Stimulated activated CD4-positive, alpha-beta T cell treated with anti-CD3 and anti-CD28 coated beads, Interleukin-1b, Interleukin-23, amount 100 ng/mL, for 48 hours (primary cell): ENCODE results near the gene ANKRD36.
"Not testable (repeated sequence)": the region's sequence is repeated elsewhere in the genome, so short reads cannot be mapped to it uniquely, and the experiment has no call there.

Experiments used
- DNase-seq: peaks from one replicate; pipeline ENCODE4 v3.0.0-alpha.2; 2020

Gene ANKRD36

DNA sequence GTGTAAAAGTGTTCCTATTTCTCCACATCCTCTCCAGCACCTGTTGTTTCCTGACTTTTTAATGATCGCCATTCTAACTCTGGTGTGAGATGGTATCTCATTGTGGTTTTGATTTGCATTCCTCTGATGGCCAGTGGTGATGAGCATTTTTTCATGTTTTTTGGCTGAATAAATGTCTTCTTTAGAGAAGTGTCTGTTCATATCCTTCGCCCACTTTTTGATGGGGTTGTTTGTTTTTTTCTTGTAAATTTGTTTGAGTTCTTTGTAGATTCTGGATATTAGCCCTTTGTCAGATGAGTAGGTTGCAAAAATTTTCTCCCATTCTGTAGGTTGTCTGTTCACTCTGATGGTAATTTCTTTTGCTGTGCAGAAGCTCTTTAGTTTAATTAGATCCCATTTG is 16.1 kb downstream of the ANKRD36 start:
- DNase-seq = not testable (repeated sequence)

DNA sequence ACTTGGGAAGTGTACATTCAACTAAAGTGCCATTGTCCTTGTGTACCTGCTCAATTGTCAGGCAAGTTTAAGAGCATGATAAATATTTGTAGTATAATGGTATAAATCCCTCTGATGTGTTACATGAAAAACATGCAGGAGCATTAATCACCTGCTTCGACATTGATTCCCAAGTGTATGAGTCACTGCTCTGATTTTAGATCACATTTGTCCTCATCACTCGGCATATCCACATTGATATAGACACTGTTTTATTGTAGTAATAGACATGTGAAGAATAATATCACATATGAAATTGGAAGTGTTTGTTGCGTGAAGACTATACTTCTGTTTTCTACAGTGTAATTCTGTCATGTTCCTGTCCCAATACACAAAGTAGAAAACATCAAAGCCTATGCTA is 31.1 kb downstream of the ANKRD36 start:
- DNase-seq = not testable (repeated sequence)

DNA sequence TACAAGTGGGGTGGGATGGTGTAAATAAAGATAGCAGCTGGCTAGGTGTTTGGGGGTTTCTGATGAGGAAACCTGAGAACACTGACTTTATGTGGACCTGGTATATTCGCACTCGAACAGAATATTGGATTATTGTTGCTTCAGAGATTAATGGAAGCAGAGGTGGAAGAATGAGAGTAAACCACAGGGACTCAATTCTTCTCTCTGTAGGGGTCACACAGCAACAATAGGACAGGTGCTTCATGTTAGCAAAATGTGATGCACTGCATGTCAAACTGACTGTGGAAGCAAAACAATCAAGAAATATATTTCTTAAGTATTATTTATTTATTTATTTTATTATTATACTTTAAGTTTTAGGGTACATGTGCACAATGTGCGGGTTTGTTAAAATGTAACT is 53.6 kb downstream of the ANKRD36 start:
- not testable (repeated sequence) for DNase-seq

DNA sequence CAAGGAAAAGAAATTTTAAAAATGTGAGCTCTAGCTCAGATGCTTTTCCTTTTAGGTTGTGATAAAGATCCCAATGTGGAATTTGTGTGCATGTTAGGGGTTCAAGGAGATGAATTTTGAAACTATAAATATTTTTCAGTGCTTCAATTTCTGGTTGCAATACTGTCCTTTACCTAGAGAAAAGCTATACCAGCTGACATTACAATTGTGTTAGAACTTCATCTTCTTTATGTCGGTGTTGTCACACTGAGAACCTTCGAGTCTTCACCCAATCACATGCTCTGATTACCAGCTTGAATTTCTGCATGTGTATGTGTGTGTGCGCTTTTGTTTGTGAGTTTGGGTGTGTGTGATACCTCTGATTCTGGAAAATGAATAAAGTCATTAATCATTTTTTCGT is 55.0 kb downstream of the ANKRD36 start:
- DNase-seq = not testable (repeated sequence)

DNA sequence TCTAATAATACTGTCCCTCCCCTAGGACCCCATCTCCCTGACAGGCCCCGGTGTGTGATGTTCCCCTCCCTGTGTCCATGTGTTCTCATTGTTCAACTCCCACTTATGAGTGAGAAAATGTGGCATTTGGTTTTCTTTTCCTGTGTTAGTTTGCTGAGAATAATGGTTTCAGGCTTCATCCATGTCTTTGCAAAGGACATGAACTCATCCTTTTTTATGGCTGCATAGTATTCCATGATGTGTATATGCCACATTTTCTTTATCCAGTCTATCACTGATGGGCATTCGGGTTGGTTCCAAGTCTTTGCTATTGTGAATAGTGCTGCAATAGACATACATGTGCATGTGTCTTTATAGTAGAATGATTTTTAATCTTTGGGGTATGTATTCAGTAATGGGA is 55.6 kb downstream of the ANKRD36 start:
- DNase-seq = not testable (repeated sequence)

DNA sequence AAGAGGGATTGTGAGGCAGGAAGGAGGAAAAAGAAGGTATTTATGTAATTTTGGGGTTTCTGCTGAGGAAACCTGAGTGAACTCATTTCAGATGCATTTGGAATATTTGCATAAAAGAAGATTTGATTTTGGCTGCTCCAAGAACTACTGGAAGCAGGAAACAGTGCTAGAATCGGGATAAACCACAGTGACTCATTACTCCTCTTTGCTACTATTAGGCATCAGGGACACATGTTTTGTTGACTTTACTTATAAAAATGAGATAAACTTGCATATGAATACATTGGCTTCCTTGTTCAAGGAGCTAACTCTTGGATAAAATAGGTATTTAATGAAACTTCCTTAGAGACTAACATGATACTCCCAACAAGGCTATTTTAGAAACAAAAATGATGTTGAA is 67.4 kb downstream of the ANKRD36 start:
- not testable (repeated sequence) for DNase-seq

DNA sequence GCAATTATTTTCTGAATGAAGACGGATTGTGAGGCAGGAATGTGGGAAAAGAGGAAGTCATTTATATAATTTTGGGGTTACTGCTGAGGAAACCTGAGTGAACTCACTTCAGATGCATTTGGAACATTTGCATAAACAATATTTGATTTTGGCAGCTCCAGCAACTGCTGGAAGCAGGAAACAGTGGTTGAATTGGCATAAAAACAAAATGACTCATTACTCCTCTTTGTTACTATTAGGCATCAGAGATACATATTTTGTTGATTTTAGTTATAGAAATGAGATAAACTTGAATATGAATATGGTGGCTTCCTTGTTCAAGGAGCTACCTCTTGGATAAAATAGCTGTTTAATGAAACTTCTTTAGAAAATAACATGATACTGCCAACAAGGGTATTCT is 82.4 kb downstream of the ANKRD36 start:
- not testable (repeated sequence) for DNase-seq

DNA sequence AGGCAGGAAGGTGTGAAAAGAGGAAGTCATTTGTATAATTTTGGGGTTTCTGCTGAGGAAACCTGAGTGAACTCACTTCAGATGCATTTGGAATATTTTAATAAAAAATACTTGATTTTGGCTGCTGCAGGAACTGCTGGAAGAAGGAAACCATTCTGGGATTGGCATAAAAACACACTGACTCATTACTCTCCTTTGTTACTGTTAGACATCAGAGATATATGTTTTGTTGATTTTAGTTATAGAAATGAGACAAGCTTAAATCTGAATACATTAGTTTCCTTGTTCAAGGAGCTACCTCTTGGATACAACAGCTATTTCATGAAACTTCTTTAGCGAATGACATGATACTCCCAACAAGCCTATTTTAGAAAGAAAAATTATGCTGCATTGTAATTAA is 84.3 kb downstream of the ANKRD36 start:
- DNase-seq = not testable (repeated sequence)

DNA sequence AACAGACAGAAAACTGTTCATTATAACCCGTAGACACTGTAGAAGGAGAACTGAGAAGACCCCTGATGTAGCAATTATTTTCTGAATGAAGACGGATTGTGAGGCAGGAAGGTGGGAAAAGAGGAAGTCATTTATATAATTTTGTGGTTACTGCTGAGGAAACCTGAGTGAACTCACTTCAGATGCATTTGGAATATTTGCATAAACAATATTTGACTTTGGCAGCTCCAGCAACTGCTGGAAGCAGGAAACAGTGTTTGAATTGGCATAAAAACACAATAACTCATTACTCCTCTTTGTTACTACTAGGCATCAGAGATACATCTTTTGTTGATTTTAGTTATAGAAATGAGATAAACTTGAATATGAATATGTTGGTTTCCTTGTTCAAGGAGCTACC is 87.9 kb downstream of the ANKRD36 start:
- not testable (repeated sequence) for DNase-seq

DNA sequence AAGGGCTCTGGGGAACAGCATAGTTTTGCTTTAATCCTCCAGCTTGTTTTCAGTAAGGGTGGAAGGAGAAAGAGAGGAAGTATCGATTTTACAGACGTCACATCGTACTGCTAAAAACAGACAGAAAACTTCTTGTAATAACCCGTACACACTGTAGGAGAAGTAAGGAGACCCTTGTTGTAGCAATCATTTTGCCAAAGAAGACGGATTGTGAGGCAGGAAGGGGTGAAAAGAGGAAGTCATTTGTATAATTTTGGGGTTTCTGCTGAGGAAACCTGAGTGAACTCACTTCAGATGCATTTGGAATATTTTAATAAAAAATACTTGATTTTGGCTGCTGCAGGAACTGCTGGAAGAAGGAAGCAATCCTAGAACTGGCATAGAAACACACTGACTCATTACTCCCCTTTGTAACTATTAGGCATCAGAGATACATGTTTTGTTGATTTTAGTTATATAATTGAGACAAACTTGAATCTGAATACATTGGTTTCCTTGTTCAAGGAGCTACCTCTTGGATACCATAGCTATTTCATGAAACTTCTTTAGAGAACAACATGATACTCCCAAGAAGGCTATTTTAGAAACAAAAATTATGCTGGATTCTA is 89.8 kb downstream of the ANKRD36 start:
- not testable (repeated sequence) for DNase-seq

DNA sequence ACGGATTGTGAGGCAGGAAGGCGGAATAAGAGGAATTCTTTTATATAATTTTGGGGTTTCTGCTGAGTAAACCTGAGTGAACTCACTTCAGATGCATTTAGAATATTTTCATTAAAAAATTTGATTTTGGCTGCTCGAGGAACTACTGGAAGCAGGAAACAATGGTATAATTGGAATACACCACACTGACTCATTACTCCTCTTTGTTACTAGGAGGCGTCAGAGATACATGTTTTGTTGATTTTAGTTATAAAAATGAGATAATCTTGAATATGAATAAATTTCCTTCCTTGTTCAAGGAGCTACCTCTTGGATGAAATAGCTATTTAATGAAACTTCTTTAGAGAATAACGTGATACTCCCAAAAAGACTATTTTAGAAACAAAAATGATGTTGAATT is 97.4 kb downstream of the ANKRD36 start:
- DNase-seq = no peak

DNA sequence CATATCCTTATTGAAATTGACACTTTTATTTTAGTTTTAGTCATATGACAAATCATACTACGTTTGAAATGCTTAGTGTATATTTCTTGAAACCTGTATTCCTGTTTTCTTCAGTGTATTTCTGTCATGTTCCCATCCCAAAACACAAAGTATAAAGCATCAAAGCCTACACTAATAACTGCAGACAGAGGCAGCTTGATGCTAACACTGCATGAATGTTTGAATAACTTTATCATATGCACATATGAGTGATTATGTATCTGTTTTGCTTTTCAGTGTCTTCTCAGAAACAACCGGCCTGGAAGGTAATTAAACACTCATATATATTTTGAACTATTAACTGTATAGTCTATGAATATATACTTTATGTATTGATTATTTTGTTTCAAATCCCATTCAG is 102.1 kb downstream of the ANKRD36 start:
- not testable (repeated sequence) for DNase-seq

DNA sequence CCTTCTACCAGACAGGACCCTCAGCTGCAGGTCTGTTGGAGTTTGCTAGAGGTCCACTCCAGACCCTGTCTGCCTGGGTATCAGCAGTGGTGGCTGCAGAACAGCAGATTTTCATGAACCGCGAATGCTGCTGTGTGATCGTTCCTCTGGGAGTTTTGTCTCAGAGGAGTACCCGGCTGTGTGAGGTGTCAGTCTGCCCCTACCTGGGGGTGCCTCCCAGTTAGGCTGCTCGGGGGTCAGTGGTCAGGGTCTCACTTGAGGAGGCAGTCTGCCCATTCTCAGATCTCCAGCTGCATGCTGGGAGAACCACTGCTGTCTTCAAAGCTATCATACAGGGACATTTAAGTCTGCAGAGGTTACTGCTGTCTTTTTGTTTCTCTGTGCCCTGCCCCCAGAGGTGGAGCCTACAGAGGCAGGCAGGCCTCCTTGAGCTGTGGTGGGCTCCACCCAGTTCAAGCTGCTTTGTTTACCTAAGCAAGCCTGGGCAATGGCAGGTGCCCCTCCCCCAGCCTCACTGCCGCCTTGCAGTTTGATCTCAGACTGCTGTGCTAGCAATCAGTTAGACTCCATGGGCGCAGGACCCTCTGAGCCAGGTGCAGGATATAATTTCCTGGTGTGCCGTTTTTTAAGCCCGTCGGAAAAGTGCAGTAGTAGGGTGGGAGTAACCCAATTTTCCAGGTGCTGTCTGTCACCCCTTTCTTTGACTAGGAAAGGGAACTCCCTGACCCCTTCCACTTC is 118.1 kb downstream of the ANKRD36 start:
- DNase-seq = not testable (repeated sequence)

DNA sequence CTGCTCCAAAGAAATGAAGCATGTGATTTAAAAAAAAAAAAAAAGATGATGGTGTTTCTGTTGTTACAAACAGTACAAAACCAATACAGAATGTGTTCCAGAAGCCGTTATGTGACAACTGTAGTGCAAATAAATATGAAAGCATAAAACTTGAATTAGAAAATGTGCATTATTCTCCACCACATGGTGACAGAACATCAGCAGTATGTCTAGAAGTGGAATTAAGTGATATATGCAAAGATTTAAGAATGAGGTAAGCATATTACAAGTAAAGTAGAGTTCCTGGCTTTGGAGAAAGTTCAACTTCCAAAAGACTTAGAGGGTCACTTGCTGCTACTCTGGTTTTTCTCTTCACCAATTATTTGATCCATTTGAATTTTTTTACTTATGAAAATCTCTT is 120.0 kb downstream of the ANKRD36 start:
- DNase-seq = not testable (repeated sequence)

DNA sequence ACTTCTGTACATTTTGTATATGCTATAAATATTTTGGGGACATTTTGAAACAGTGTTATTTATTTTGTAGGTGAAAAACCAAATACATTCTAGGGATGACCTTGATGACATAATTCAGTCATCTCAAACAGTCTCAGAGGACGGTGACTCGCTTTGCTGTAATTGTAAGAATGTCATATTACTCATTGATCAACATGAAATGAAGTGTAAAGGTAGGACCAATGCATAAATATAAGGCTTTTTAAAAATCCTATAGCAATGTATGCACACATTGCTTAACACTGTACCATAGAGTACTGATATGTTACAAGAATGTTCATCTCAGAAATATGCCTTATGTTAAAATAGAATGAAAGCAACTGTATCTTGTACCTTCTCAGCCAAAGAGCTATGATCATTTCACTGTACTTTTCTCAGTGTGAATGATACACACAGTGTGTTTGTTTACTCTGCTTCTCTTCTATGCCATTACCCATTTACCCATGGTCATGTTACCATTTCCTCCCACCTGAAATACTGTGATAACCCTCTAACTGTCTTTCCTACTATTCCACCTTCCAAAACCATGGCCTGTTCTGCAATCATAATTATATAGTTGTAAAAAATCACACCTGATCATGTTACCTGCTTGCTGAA is 120.8 kb downstream of the ANKRD36 start:
- not testable (repeated sequence) for DNase-seq

DNA sequence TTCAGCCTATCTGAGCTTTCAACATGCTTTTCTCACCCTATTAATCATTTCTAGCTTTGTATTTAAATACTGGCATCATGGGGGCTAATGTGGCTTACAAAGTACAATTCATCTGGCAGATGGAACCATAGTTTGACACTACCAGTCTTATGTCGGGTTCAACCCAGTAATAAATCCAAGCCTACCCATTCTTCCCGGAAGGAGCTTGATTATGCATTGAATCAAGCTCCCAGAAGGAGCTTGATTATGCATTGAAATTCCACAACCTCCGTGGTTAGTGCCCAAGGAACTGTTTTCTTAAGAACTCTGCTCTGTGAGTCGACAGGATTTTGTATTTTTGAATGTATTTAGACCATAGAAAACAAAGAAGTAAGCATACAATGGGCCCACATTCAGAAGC is 148.2 kb downstream of the ANKRD36 start:
- not testable (repeated sequence) for DNase-seq

DNA sequence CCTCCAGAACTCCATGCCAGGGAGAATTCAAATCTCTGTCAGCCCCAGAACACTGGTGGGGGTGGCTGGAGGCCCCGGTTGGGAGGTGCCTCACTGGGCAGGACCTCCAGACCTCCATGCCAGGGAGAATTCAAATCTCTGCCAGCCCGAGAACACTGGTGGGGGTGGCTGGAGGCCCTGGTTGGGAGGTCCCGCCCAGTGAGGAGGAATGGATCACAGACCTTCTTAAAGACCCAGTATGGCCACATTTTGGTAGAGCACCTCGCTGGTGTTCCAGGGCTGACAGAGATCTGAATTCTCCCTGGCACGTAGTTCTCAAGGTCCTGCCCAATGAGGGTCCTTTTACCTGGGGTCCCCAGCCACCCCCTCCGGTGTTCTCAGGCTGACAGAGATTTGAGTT is 153.5 kb downstream of the ANKRD36 start:
- not testable (repeated sequence) for DNase-seq

DNA sequence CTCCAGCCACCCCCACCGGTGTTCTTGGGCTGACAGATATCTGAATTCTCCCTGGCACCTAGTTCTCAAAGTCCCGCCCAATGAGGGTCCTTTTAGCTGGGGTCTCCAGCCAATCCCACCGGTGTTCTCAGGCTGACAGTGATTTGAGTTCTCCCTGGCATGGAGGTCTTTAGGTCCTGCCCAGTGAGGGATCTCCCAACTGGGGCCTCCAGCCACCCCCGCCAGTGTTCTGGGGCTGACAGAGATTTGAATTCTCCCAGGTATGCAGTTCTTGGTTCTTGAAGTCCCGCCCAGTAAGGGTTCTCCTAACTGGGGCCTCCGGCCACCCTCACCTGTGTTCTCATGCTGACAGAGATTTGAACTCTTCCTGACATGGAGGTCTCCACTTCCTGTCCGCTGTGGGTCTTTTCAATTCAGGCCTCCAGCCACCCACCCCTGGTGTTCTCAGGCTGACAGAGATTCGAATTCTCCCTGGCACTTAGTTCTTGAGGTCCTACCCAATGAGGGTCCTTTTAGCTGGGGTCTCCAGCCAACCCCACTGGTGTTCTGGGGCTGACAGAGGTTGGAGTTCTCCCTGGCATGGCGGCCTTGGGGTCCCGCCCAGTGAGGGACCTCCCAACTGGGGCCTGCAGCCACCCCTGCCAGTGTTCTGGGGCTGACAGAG is 154.6 kb downstream of the ANKRD36 start:
- no peak for DNase-seq

DNA sequence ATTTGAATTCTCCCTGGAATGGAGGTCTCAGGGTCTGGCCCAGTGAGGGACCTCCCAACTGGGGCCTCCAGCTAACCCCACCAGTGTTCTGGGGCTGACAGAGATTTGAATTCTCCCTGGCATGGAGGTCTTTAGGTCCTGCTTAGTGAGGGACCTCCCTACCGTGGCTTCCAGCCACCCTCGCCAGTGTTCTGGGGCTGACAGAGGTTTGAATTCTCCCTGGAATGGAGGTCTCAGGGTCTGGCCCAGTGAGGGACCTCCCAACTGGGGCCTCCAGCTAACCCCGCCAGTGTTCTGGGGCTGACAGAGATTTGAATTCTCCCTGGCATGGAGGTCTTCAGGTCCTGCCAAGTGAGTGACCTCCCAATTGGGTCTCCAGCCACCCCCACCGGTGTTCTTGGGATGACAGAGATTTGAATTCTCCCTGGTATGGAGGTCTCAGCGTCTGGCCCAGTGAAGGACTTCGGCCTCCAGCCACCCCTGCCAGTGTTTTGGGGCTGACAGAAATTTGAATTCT is 155.2 kb downstream of the ANKRD36 start:
- DNase-seq = not testable (repeated sequence)

DNA sequence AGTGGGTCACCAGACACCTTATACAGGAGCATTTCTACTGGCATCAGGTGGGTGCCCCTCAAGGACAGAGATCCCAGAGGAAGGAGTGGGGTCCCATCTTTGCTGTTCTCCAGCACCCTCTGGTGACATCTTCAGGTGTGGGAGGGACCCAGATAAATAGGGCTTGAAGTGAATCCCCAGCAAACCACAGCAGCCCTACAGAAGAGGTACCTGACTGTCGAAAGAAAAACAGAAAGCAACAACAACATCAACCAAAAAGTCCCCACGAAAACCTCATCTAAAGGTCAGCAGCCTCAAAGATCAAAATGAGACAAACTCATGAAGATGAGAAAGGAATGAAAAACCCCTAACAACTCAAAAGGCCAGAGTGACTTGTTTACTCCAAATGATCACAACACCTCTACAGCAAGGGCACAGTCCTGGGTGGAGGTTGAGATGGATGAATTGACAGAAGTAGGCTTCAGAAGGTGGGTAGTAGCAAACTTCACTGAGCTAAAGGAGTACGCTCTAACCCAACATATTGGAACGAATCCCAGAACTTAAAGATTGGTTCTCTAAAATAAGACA is 163.4 kb downstream of the ANKRD36 start:
- DNase-seq = not testable (repeated sequence)

DNA sequence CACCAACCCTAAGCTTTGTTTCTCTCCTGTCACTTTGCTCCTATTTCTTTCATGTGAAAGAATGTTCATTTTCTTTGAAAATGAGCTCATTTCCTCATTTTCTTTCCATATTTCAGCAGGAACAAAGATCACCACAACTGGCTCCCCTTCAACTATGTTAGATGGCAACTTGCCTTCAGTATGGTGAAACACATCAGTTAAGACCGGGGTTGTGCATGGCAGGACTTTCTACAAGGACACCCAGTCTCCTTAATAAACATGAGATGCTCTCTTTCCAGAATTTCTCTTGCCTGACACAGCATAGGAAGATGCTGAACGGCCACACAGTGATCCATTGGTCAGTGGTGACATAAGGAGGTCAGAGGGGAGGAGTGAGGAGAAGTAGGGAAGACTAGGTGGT is 172.2 kb downstream of the ANKRD36 start:
- not testable (repeated sequence) for DNase-seq

DNA sequence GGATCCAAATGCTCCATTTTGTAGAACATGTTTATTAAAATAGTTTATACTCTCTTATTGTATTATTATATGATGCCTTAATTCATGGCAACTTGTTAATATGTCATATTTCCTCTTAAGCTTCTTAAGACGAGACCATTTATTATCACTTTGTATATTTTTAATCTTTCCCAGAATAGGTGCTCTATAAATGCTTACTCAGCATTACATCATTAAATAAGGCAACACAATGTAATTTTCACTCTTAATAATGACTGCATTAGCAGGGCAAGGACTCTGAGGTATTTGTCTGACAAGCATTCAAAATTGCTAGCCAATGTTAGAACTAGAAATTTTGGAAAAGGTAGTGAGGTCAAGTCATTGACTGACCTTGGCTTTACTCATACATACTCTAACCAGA is 180.7 kb downstream of the ANKRD36 start:
- not testable (repeated sequence) for DNase-seq
